HG03575 (cell line): ENCODE measurements around the gene ADH1B.

Source experiments
- ATAC-seq: cut with Tn5 transposase; IDR thresholded peaks from one replicate; pipeline ENCODE4 v1.9.1; 2021; ENCODE audit not compliant: unreplicated experiment, insufficient number of reproducible peaks, low FRiP score; ENCODE audit errors: extremely low read depth

Gene ADH1B

GRCh38 chr4:99275885-99276284 lies 45.3 kb downstream of the ADH1B start:
- ATAC-seq: no peak

GRCh38 chr4:99275050-99275449 lies 46.2 kb downstream of the ADH1B start:
- no peak for ATAC-seq

GRCh38 chr4:99273704-99274103 lies 47.5 kb downstream of the ADH1B start:
- no peak for ATAC-seq

GRCh38 chr4:99264927-99265326 lies 56.3 kb downstream of the ADH1B start:
- ATAC-seq: no peak
